Mononuclear cell (primary cell): ENCODE results near the gene SMYD2. TPM values are rescaled to one million over a fixed set of nuclear protein-coding genes. Genes with fewer than 3 reads are reported as not detected.

ENCODE experiments used
- H3K27me3 ChIP-seq: 2 replicates; pipeline ENCODE4 v1.6.0; 2011; ENCODE audit warnings: low read length, control low read depth; ENCODE audit not compliant: insufficient read depth
- H3K4me1 ChIP-seq: 2 replicates; pipeline ENCODE4 v1.5.1; 2011; ENCODE audit warnings: mild to moderate bottlenecking, low read length, control low read depth; ENCODE audit not compliant: insufficient read depth
- H3K4me3 ChIP-seq: 2 replicates; pipeline ENCODE4 v1.5.1; 2011; ENCODE audit warnings: mild to moderate bottlenecking, low read length, moderate library complexity
- H3K9me3 ChIP-seq: 2 replicates; pipeline ENCODE4 v1.5.1; 2011; ENCODE audit warnings: low read depth, mild to moderate bottlenecking, control low read depth, low read length
- total RNA-seq: library from RNA; depleted of rRNA; stranded (reverse); fragments of >200 nt; gene quantifications from one replicate; pipeline ENCODE4 v1.2.3, GENCODE V29; 2012

SMYD2 gene, protein sequence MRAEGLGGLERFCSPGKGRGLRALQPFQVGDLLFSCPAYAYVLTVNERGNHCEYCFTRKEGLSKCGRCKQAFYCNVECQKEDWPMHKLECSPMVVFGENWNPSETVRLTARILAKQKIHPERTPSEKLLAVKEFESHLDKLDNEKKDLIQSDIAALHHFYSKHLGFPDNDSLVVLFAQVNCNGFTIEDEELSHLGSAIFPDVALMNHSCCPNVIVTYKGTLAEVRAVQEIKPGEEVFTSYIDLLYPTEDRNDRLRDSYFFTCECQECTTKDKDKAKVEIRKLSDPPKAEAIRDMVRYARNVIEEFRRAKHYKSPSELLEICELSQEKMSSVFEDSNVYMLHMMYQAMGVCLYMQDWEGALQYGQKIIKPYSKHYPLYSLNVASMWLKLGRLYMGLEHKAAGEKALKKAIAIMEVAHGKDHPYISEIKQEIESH
- 18.9 TPM for total RNA-seq

- H3K9me3 ChIP-seq, result no peaks in the 10 kb centered on the region
- H3K27me3 ChIP-seq, result no peaks in the 10 kb centered on the region
- H3K4me3 ChIP-seq, result peak within 1 kb of the TSS; percentile 71
- H3K4me1 ChIP-seq, result peaks cover 24% of the 10 kb centered on the region
Measured at GRCh38 chr1:214281021-214281719, at the start of gene SMYD2. Gene SMYD2, plus strand, starts transcription at chr1:214281159. Its CDS starts 96 bp downstream, at chr1:214281255.

DNA sequence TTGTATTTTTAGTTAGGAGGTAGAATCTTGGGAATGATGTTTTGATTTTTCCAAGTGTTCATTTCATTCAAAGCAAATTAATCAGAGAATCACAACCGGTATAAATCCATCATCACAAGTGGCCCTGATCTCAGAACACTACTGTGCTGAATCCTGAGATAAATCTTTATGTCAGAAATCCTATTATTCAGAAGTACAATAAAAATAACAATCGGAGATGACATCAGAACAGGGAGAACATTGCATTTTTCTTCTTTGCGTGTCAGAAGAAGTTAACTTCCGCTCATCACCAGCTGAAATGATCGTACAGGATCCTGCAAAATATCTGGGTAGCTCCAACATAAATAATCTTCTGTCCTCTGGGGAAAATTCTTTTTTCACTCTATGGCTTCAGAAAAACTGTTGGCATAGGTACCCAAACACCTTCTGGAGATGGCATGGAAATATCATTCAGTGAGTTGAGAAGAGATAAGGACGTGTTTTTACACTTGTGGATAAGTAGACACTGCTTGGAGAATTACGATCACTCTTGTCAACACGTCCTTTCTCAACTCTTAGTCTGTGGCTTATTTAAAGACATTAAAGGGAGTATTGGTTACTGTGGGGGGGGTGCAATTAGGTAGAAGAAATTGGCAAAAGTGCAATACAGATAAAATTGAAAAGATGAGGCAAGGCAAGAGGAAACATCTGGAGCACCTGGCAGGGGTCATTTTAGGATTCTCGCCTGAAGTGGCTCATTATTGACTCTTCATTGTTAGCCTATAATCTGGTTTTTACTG lies 46.9 kb upstream of the SMYD2 start:
- H3K4me1 ChIP-seq, result no peaks in the 10 kb centered on the region
- H3K9me3 ChIP-seq, result no peaks in the 10 kb centered on the region
- no peak overlapping the region for H3K4me3 ChIP-seq
- H3K27me3 ChIP-seq, result peaks cover under 1% of the 10 kb centered on the region

GRCh38 chr1:214234635-214235025 lies 46.3 kb upstream of the SMYD2 start:
- H3K4me3 ChIP-seq, result no peak overlapping the region
- H3K27me3 ChIP-seq, result peaks cover 6% of the 10 kb centered on the region
- H3K9me3 ChIP-seq, result no peaks in the 10 kb centered on the region
- H3K4me1 ChIP-seq, result no peaks in the 10 kb centered on the region

DNA sequence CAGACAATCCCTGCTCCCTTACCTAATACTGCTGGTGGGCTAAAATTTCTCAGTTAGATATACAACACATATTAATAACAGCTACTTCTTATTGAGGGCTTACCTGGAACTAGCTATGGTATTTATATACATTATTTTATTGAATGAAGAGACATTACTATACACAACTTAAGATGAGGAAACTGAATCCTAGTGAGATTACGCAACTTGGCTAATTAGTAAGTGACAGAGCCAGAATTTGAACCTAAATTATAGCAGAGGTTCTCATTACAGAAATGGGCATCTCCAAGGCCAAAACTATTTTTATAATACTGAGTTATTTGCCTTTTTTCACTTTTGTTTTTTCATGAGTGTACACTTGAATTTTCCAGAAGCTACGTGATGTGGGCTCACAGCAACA lies 44.5 kb upstream of the SMYD2 start:
- Histone ChIP-seq H3K4me1 (no peaks in the 10 kb centered on the region), H3K27me3 (peaks cover 11% of the 10 kb centered on the region), H3K4me3 (no peak overlapping the region), H3K9me3 (no peaks in the 10 kb centered on the region)

- Histone ChIP-seq H3K9me3 (no peaks in the 10 kb centered on the region), H3K4me3 (no peak overlapping the region), H3K27me3 (peaks cover 14% of the 10 kb centered on the region), H3K4me1 (no peaks in the 10 kb centered on the region)
Measured at GRCh38 chr1:214241060-214241459, 39.9 kb upstream of the SMYD2 start.

- no peaks in the 10 kb centered on the region for H3K9me3 ChIP-seq
- H3K4me1 ChIP-seq, result no peaks in the 10 kb centered on the region
- H3K27me3 ChIP-seq, result peaks cover 13% of the 10 kb centered on the region
- no peak overlapping the region for H3K4me3 ChIP-seq
Measured at GRCh38 chr1:214244252-214244651, 36.7 kb upstream of the SMYD2 start.

GRCh38 chr1:214244841-214245240 lies 36.1 kb upstream of the SMYD2 start:
- Histone ChIP-seq H3K27me3 (peaks cover 10% of the 10 kb centered on the region), H3K4me1 (no peaks in the 10 kb centered on the region), H3K4me3 (no peak overlapping the region), H3K9me3 (no peaks in the 10 kb centered on the region)

GRCh38 chr1:214247501-214248041 lies 33.4 kb upstream of the SMYD2 start:
- H3K9me3 ChIP-seq, result no peaks in the 10 kb centered on the region
- no peaks in the 10 kb centered on the region for H3K4me1 ChIP-seq
- H3K4me3 ChIP-seq, result no peak overlapping the region
- peaks cover 5% of the 10 kb centered on the region for H3K27me3 ChIP-seq

GRCh38 chr1:214248311-214249085 lies 32.5 kb upstream of the SMYD2 start:
- H3K9me3 ChIP-seq, result no peaks in the 10 kb centered on the region
- peaks cover 5% of the 10 kb centered on the region for H3K27me3 ChIP-seq
- H3K4me3 ChIP-seq, result no peak overlapping the region
- no peaks in the 10 kb centered on the region for H3K4me1 ChIP-seq

- Histone ChIP-seq H3K9me3 (no peaks in the 10 kb centered on the region), H3K4me3 (no peak overlapping the region), H3K4me1 (no peaks in the 10 kb centered on the region), H3K27me3 (peaks cover 8% of the 10 kb centered on the region)
Measured at GRCh38 chr1:214249651-214250050, 31.3 kb upstream of the SMYD2 start.

- H3K4me1 ChIP-seq, result no peaks in the 10 kb centered on the region
- H3K4me3 ChIP-seq, result no peak overlapping the region
- H3K9me3 ChIP-seq, result no peaks in the 10 kb centered on the region
- peaks cover 11% of the 10 kb centered on the region for H3K27me3 ChIP-seq
Measured at GRCh38 chr1:214251354-214251753, 29.6 kb upstream of the SMYD2 start.

GRCh38 chr1:214255509-214255908 lies 25.4 kb upstream of the SMYD2 start:
- Histone ChIP-seq H3K4me1 (no peaks in the 10 kb centered on the region), H3K27me3 (peaks cover 13% of the 10 kb centered on the region), H3K9me3 (no peaks in the 10 kb centered on the region), H3K4me3 (no peak overlapping the region)

DNA sequence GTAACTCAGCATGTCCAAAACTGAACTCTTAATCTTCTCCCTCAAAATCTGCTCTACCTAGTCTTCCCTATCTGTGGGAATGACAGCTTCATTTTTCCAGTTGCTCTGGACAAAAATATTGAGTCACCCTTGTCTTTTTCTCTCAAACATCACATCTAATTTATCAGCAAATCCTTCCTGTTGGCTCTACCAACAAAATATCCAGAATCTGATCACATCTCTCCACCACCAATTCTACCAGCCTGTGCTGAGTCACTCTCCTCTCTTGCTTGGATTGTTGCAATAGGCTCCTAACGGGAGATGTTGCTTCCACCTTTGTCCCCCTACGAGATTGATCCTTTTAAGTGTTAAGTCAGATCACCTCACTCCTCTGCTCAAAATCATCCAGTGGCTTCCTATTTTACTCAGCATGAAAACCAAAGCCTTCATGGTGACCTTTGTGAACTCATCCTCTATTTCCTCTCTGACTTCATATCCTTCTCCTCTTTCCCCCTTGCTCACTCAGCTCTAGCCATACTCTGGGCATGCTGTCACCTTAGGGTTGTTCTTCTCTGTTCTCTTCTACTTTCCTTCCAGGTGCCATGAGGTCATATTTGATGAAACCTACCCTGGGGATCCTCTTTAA lies 21.5 kb upstream of the SMYD2 start:
- H3K4me1 ChIP-seq, result peaks cover 4% of the 10 kb centered on the region

More for the DNA sequence above, 21.5 kb upstream of the SMYD2 start:
- Histone ChIP-seq H3K4me3 (no peak overlapping the region), H3K9me3 (no peaks in the 10 kb centered on the region), H3K27me3 (peaks cover 41% of the 10 kb centered on the region)
